HG03066 (cell line): ENCODE data around the gene GNG2.
A peak's percentile ranks its signal among the peaks of the same experiment; 100 is the strongest.

Experiments
- ATAC-seq: cut with Tn5 transposase; IDR thresholded peaks from one replicate; pipeline ENCODE4 v1.9.1; 2021; ENCODE audit warnings: low read depth; ENCODE audit not compliant: unreplicated experiment

The GNG2 gene

DNA sequence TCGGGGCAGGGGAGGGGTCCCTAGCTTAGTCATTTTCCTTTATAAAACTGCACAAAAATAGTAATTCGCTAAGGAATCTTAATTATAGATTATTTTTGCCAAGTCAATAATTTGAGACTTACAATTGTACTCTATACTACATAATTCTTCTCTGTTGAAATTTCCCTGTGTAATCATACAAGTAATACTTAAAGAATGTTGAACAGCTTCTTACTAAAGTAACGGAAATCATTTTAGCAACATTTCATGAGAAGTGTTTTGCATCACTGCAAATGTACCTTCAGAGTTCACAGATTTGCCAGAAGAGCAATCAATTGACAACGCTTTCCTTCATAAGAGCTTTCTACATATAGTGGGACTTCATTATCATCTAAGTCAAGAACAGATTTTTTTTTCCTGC, 7.9 kb upstream of the GNG2 start:
- ATAC-seq, result no peak

GRCh38 chr14:51855234-51855633, 5.2 kb upstream of the GNG2 start:
- ATAC-seq, result no peak

GRCh38 chr14:51856792-51857296, 3.6 kb upstream of the GNG2 start:
- ATAC-seq, result no peak

DNA sequence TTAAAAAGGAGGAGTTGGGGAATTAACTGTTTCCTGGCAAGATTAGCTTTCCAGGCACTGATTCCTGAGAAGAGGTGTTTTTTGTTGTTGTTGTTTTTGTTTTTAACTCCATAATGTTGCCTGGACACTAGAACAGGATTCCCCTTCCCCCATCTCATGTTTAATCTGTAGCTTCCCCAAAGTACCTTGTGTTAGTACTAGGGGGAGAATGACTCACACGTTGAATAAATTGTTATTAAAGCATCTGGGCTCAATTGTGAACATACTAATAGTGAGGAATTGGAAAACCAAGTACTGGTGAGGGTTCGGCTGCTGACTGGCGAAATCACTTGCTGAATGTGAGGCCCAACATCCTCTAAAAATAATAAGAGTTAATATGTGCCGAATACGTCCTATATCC, 1.3 kb upstream of the GNG2 start:
- ATAC-seq, result no peak

DNA sequence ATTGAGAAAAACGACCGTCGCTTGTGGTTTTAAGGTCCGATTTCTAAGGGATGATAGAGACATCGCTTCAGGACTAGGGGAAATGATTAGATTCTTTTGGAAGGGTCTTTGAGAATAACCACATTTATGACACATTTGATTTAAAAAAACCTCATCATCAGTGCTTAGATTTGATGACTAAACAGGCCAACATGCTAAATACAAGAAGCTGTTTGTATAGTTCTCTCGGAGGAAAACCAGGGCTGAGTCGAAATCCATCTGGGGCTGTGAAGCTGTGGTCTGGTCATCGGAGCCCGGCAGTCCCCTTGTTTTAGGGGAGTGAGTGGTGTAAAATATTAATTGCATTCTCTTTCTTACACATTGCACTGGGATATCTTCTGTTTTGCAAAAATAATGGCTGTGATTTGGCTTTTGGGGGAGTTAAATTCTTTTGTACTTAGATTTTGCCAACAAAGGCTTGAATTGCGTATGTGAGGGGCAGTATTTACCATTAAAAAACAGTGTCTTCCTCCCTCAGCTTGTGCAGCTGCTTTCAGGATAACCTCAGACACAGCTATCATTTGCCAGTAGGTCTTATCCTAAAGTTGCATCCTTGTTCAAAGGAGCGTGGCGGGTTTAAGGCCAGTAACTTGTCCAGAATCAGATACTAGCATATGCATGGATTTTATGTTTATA, 550 bp downstream of the GNG2 start:
- no peak for ATAC-seq

DNA sequence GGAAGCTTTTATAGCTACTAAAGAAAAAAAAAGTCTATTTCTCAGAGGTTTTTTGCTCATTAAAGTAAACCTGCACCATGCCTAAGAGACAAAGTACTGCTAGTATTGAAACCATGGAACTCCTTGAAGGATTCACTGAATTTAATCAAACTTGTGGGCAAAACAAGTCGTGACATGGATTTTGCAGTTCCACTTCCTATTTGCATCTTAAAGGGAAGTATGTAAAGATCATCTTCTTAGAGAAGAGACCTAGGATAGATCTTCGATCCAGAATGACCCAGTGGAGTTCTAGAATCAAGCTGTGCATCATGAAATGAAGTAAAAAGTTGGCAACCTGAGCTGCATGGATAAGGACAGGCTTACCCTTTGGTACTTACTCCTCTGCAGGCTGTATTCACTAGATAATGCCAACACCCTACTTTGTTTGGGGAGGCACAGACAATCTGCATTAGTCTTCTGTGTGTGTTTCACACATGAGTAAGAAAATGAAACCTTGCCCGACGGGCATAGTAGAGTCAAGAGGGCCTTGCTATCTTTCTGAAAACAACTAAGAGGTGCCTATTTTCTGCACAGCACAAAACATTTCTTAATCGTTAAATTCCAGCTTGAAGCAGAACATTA, 1.9 kb downstream of the GNG2 start:
- ATAC-seq, result no peak

- no peak for ATAC-seq
These were observed 2.4 kb downstream of the GNG2 start for GRCh38 chr14:51862860-51863259.

DNA sequence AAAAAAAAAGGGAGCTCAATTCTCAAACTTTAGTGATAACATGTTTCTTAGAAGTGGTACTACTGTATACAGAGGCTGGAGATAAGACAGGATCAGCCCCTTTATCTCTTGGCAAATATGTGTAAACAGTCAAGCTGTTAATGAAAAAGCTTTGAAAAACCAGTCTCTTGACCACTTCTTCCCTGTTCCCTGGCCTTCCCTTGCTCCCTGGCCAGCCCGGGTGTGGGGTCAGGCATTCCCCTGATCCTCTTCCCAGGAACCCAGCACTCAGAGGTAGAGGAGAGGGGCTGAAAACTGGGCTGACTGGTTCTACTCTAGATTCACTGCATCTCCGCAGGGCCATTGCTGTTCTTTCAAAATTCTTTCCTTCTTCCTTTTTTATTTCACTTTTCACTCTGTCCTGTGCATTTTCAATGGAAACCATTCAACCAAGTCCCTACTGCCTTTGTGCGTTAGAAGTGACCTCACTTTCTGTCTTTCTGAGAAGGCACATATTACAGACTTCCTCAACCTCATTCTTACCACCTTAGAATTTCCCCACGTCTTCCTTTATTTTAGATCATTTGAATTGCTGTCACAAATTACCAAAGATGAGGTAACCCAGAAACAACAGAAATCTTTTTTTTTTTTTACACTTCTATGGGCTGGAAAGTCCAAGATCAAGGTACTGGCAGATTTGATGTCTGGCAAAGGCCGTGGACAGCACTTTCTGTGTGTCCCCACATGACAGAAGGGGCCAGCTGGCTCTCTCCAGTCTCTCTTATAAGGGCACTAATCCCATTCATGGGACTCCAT, 5.7 kb downstream of the GNG2 start:
- peak; percentile 43 for ATAC-seq

DNA sequence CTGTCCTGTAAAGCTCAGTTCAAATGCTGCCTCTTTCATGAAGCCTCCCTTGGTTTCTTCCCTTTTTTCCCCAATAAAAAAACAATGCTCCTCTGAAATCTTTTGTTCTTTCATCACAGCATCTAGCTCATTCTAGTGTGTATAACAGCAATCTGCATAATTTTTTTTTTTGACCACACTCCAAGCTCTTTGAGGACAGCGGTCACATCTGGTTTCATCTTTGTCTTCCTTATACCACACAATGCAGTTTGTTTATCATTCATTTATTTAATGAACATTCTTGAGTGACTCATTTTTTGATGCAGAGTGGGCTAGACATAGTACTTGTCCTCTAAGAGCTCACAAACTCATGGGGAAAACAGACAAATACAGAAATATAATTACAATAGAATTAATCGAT, 7.3 kb downstream of the GNG2 start:
- ATAC-seq, result no peak

- ATAC-seq, result no peak
These were observed 8.0 kb downstream of the GNG2 start for GRCh38 chr14:51868405-51868804.

GRCh38 chr14:51869411-51870100, 9.1 kb downstream of the GNG2 start:
- no peak for ATAC-seq

DNA sequence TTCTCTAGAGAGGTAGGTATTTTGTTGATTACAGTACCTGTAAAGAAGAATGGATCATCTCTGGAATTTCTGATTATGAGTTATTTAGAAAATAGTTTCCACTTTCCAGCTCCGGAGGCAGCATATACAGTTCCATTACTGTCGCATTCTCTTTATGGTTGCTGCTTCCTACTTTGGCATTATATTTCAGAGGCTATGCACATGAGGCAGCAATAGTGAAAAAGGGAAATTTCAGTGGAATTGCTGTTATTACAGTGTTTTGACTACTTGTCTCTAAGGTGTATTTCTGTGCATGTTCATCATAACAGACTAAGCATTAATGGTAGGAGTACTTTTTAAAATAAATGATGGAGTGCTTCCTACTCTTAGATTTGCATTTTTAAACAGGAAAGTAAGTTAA, 10.2 kb downstream of the GNG2 start:
- no peak for ATAC-seq

DNA sequence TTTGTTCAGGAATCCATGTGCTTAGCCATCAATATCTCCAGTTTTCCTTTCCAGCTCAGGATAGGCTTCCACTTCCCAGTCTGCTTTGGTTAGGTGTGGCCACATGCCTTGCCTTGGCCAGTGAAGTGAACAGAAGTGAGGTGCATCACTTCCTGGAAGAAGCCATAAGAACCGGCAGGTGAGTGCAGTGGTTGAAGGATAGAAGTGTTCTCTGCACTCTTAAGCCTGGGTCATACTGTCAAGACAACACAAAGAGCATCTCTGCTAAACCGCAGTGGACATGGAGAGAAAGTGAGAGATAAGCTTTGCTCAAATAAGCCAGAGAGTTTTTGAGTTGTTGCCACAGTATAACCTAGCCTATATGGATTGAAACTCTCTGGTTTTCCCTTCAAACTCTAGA, 11.4 kb downstream of the GNG2 start:
- ATAC-seq, result no peak

- no peak for ATAC-seq
These were observed 12.0 kb downstream of the GNG2 start for GRCh38 chr14:51872396-51872795.

- ATAC-seq, result peak; percentile 97
These were observed 12.9 kb downstream of the GNG2 start for GRCh38 chr14:51873221-51873893.

DNA sequence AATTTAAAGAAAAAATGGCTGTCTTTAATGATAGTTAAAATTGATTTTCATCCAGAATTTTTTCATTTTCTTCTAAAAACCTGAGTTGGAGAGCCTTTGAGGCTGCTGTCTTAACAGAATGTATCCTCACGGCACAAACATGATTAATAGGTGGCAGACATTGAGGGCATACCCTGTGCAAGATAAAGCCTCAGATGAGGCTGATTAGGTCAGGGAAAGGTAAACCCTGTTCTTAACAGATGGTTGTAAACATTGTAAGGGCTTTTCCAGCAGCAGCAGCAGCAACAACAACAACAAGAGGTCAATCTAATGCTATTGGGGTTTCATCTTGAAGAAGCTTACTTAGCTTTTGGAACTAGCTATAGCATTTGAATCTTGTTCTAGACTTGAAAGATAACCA, 17.4 kb downstream of the GNG2 start:
- no peak for ATAC-seq

- ATAC-seq, result no peak
These were observed 18.8 kb downstream of the GNG2 start for GRCh38 chr14:51879170-51879569.

DNA sequence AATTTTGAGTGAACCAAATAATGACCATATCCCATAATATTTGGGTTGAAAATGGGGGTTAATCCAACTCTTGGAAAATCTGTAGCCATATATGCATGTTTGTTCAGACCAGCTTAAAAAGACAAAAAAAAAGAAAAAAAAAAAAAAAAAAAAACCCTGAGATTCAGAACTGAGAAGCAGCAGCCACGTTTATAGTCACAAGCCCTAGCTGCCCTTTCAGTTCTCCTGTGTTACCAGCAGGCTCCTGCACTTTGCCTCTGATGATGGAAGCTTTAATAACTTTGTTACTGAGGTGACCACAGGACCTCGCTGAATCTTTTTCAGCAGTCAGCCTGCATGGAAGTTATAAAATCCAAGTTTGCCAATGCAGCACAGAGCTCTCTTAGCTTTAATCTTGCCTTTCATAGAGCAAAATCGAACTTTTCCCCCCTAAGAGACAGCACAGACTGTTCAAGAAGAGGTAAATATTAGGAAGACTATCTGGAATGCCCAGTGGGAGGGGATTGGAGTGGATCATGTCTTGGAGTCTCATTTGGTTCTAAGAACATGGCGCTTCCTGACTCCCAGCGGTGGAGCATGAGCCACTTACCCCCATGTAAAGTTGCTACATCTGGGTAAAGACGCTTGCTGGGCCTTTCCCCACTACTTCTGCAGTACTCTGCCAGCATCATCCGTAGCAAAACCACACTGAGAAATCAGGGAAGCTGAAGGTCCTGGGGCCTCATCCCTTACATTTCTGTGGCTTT, 20.6 kb downstream of the GNG2 start:
- peak; percentile 58 for ATAC-seq

- no peak for ATAC-seq
These were observed 21.2 kb downstream of the GNG2 start for GRCh38 chr14:51881636-51882035.

- no peak for ATAC-seq
These were observed 22.8 kb downstream of the GNG2 start for GRCh38 chr14:51883232-51883631.
